ENCODE results near the gene PRRT4.
A peak's percentile ranks its signal among the peaks of the same experiment; 100 is the strongest.

The PRRT4 gene

DNA sequence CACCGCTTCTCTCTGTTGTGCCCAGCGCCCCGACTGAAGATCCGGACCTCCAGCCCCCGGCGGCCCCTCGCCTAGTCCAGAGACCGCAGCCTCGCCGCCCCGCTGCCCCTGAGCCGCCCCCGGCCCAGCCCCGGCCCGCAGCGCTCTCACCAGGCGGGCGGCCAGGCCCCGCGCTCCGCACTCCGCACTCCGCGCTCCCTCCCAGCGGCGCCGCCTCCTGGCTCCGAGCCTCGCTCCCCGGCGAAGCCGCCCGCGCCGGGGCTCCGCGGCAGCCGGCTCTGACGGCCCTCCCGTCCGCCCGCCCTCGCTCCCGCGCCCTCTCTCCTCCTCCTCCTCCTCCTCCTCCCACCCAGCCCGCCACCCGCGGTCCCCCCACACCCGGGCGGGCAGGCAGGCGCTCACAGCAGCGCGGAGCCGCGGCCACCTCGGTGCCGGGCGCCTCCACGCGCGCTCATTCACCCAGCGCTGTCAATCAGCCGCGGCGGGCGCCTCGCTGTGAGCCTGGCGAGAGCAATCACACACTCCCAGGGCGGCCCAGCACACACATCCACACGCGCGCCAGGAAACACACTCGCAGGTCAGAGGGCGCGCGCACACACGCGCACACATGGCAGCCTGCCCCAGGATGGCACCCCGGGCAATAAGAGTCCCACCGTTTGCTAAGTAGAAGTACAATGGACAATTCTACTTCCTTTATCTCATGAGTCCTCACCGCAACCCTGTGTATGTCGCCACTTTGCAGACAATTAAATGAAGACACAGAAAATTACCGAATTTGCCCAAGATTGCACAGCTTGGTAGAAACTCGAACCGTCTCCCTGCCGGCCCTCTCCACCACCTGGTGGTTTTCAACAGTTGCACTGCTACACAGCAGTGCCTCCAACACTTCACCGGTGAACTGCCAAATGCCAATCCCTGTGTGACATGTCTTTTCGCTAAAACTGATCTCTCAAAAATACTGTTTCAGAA lies at the start of gene PRRT4:
PRRT4 (minus strand) TSS at position 280 of the 969 bp plus-strand sequence.
- peak; percentile 78 for DNase-seq (ENCODE audit: low spot score)

DNA sequence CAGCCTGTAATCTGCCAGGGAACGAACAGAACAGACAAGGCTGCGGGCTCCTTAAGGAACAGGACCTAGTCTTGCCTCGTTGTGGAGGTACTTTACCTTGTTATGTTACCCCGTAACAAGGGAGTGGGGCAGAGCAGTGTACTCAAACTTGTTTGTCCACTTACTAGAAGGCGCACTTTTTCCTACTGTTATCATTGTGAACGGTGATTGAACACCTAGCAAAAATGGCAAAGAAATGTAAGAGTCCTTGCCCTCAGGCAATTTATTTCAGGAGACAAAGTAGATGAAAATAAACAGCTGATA lies 48.9 kb upstream of the PRRT4 start:
- DNase-seq (ENCODE audit: low spot score) = no peak

GRCh38 chr7:128409596-128410450 lies 48.3 kb upstream of the PRRT4 start, which contains the start of gene IMPDH1:
Gene IMPDH1 (minus strand): TSS chr7:128409982. CDS start chr7:128409901, 81 bp downstream.
- peak; percentile 99 for DNase-seq (ENCODE audit: low spot score)

- peak; percentile 39 for DNase-seq (ENCODE audit: low spot score)
Measured at GRCh38 chr7:128408709-128409595, 47.5 kb upstream of the PRRT4 start.

DNA sequence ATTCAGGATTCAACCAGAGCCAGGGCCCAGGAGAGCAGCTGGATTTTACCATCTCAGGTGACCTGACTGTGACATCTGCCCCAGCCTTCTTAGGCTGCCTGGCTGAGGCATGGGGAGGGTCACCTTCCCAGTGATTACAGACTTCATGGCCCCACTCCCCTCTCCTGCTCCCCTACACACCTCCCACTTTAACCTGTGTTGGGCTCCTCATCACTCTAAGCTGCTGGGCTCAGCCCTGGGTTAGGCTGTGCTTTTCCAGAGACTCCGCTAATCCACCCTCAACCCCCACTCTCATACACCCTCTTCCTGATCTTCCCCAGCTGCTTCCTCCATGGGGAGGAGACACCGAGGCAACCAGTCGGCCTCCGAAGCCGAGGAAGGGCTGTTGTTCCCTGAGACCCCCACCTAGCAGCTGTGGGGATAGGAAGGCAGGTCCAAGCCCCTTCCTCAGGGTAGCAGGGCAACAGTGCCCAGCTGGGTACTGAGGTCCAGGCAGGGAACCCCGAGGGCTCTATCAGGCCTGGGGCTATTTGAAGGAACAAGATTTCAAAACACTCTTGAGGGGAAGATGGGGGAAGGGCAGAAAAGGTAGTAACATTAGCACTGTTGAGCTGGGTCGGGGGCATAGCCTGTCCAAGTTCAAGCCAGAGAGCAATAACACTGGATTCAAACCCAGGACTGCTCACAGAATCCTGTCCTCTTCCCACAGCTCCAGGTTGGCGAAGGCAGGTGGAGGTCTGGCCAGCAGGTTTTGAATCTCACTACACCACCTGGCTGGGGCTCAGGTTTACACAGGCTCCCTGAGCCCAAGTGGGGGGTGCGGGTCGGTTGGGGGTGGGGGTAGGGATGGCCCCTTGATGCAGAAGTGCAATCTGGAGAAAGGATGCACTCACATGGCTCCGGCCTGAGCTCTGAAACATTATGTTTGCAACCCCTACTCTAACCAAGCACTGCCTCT lies 46.5 kb upstream of the PRRT4 start:
- no peak for DNase-seq (ENCODE audit: low spot score)

GRCh38 chr7:128407233-128407589 lies 45.7 kb upstream of the PRRT4 start:
- no peak for DNase-seq (ENCODE audit: low spot score)

DNA sequence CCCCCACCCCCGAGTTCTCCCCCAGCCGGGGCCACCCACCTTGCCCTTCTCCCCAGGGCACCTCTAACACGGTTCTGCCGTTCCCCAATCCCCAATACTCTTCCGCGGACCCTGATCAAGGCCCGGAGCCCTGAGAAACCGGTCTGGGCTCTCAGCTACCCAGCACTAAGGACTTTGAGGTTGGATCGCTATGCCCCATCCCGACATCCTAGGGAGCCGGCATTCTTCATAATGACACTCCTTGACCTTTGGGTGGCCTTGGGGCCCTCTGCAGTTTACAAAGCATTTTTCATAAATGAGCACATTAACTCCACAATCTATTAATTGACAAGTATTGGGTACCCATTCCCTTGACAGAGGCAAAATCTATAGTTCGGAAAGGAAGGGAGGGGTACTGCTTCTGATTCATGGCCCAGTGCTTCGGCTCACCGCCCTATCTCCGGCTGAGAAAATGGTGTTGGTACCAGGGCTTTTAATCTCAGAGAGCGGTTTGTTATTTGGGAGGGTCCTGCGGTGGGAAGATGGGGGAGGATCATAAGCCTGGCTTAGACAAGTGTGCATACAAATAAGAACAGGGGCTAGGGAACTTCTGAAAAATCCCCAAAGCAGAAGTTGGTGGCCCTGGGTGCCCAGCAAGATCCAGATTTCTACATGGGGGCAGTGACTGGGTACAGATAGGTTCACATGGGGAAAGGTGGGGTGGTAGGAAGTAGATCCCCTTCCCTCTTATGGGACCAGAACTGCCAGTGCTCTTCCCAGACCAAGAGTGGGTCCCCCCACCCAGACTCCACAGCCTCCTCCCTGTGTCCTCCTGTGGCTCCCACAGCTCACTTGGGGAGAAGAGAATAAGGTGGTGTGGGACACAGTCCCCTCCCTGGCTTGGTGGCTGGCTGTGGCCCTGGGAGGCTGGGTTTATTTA lies 45.1 kb upstream of the PRRT4 start:
- no peak for DNase-seq (ENCODE audit: low spot score)

DNA sequence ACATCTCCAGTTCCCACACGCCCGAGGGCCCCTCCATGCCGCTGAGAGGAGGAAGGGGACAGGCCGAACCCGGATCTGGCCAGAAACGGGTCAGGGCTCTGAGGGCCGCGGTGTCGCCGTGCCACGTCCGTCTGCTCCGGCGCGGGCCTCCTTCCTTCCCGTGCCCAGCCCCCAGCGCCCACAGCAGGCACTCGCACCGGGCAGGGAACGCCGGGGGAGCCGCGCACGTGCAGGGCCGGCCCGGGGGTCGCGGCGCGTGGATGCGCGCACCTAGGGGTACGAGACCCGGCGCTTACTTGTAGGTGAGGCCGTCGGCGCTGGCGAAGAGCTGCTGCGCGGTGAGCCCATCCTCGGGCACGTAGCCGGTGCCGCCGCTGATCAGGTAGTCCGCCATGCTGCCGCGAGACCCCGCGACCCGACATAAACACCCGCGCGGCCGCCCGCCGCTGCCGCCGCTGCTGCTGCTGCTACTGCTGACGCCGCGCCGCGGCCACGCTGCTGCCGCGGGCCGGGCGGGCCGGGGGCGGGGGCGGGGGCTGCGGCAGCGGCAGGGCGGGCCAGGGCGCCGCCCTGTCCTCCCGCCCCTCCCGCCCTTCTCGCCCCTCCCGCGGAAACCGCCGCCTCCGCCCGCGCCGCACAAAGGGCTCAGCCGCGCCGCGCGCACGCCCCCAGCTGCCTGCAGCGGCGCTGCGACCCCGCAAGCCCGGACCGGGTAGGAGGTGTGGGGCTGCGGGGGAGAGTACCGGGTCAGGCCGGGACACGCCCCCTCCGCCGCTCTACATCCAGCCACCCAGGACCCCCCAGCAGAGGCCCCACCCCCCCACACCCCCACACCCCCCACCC lies 44.2 kb upstream of the PRRT4 start:
- peak; percentile 89 for DNase-seq (ENCODE audit: low spot score)

- no peak for DNase-seq (ENCODE audit: low spot score)
Measured at GRCh38 chr7:128404886-128405470, 43.5 kb upstream of the PRRT4 start.

GRCh38 chr7:128404143-128404681 lies 42.7 kb upstream of the PRRT4 start:
- DNase-seq (ENCODE audit: low spot score) = no peak

DNA sequence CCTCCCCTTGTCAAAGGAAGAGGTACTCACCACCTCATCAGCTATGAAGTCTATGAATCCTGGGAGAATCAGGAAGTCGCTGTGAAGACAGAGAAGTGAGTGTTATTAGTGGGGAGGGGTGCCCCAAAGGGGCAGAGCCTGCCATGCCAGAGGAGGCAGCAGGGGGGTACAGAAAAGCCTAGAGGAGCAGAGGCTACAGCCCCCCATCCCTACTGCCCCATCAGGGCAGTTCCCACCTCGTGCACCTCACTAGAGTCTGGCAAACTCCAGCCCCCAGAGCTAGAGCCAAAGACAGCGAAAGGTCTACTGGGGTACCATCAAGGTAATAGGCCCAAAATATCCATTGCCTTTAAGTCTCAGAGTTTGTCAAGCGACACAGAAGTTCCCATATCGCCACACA lies 42.2 kb upstream of the PRRT4 start:
- DNase-seq (ENCODE audit: low spot score) = no peak

GRCh38 chr7:128402356-128402755 lies 40.9 kb upstream of the PRRT4 start:
- no peak for DNase-seq (ENCODE audit: low spot score)

DNA sequence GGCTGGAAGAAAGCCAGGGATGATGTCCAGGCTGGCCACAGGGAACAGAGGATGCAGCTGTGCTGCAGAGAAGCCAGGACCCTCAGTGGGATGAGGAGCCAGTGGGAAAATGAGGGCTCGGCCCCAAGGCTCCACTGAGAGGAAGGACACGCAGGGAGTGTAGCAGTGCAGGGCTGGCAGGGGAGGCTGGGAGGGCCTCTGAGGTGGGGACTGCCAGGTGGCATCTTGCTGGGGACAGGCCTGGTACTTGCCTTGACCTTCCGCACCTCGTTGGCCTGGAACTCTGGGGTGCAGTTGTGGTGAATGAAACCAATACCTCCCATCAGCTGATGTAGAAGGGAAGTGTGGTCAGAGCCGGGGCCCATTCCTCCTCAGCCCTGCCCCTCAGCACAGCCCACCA lies 39.1 kb upstream of the PRRT4 start:
- no peak for DNase-seq (ENCODE audit: low spot score)

GRCh38 chr7:128399991-128400390 lies 38.5 kb upstream of the PRRT4 start:
- no peak for DNase-seq (ENCODE audit: low spot score)

DNA sequence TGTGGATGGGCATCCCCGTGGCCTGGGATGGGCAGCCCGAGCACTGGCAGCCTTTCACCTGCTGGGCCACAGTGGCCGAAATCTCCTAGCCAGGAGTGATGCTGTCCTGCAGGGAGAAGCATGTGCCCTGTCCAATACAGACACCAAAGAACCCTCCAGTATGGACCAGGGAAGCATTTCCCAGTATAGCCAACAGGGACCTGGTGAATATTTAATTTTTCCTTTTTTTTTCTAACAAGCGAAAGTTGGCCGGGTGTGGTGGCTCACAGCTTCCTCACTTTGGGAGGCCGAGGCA lies 37.3 kb upstream of the PRRT4 start:
- DNase-seq (ENCODE audit: low spot score) = no peak

DNA sequence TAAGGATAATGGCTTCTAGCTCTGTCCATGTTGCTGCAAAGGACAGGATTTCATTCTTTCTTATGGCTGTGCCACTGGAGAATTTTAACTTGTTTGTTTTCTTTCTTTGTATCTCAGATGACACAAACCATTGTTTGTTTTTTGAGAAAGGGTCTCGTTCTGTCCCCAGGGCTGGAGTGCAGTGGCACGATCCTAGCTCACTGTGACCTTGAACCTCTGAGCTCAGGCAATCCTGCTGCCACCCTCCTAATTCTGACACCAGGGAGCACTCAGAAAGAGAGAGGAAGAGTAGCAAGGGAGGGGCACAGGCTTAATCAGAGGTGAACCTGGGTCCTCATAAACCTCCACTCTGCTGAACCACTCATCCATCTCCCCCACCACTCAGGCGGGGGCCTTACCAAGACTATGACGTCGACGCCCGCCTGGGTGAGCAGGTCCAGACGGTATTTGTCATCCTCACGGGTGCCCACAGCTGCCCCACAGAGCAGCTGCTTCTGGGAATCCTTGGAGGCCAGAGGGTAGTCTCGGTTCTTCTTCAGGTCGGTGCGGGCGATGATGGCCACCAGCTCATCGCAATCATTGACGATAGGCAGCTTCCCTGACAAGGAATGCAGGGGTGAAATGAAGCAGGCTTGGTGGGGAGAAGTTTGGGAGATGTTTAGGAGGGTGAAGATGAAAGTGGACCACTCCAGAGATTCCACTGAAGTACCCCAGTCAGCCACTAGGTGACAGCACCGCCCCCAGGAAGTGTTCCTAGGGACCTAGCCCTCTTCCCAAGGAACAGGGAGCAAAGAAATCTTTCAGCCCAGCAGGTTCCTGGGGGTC lies 36.7 kb upstream of the PRRT4 start:
- peak; percentile 72 for DNase-seq (ENCODE audit: low spot score)

DNA sequence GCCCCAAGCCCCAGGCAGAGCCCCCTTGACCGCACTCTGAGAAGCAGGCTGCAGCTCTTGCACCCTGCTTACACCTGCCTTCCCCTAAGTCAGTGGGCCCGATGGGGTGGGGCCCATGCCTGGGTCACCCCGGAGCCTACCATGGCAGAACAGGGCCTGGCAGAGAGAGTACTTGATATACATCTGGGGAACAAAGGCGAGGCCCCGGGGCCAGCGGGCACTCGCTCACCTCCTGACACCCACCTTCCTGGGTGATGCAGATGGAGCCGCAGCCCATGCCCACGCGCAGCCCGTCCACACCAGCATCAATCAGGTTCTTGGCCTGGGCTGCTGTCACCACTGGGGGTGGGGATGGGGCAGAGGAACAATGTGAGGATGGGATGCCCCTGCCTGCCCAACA lies 34.9 kb upstream of the PRRT4 start:
- no peak for DNase-seq (ENCODE audit: low spot score)
